ENCODE data around the gene TSSK3.

The TSSK3 gene

GRCh38 chr1:32400876-32401631, 38.7 kb downstream of the TSSK3 start:
- DNase-seq (ENCODE audit: low spot score): peak; percentile 80

- no peak for DNase-seq (ENCODE audit: low spot score)
Measured at GRCh38 chr1:32404946-32405345, 42.6 kb downstream of the TSSK3 start.

- DNase-seq (ENCODE audit: low spot score): no peak
Measured at GRCh38 chr1:32405672-32406467, 43.5 kb downstream of the TSSK3 start.

- DNase-seq (ENCODE audit: low spot score): no peak
Measured at GRCh38 chr1:32406629-32407111, 44.3 kb downstream of the TSSK3 start.

GRCh38 chr1:32411261-32411660, 48.9 kb downstream of the TSSK3 start:
- no peak for DNase-seq (ENCODE audit: low spot score)

- DNase-seq (ENCODE audit: low spot score): peak; percentile 80
Measured at GRCh38 chr1:32413507-32414185, 51.3 kb downstream of the TSSK3 start.
